IMR-90 (cell line): ENCODE measurements around the gene CLDN8. TPM values are rescaled to one million over a fixed set of nuclear protein-coding genes. Genes with fewer than 3 reads are reported as not detected.

Experiments used
- ATAC-seq: fragments of 200-7000 bp; cut with Tn5 transposase; 2 replicates; pipeline ENCODE4 v1.9.1; 2020; ENCODE audit warnings: low read depth, mild to moderate bottlenecking, moderate library complexity
- BruUV-seq: library from RNA; stranded (reverse); fragments of 400-500 nt; replicated peaks from 2 replicates; lab custom pipeline; 2021; lab: Mats Ljungman, UMichigan
- CTCF ChIA-PET: fragments of 300-600 bp; formaldehyde crosslinking; extraction: SDS; loops from one replicate; lab custom pipeline; 2021; ENCODE audit warnings: antibody characterized with exemption; lab: Yijun Ruan, JAX
- POLR2A ChIA-PET: fragments of 300-600 bp; sonication (Branson Sonifier 250); formaldehyde crosslinking; loops from one replicate; lab custom pipeline; 2022; ENCODE audit warnings: antibody characterized with exemption; ENCODE audit not compliant: unreplicated experiment; lab: Charles Lee
- DNase-seq: peaks from one replicate; pipeline ENCODE4 v3.0.0; 2013
- H2AFZ ChIP-seq: replicated peaks from 2 replicates; pipeline ENCODE3; 2013; ENCODE audit warnings: low read length, mild to moderate bottlenecking; ENCODE audit not compliant: poor library complexity
- H2AK5ac ChIP-seq: 2 replicates; pipeline ENCODE4 v1.6.1; 2013; ENCODE audit warnings: low read depth, low read length, inconsistent platforms
- H2AK9ac ChIP-seq: replicated peaks from 2 replicates; pipeline ENCODE3; 2013; ENCODE audit warnings: mild to moderate bottlenecking, low read depth, low read length, moderate library complexity; ENCODE audit not compliant: poor library complexity
- H2BK120ac ChIP-seq: 2 replicates; pipeline ENCODE4 v1.6.1; 2013; ENCODE audit warnings: low read depth, low read length, inconsistent platforms
- H2BK15ac ChIP-seq: 3 replicates; pipeline ENCODE4 v1.6.1; 2013; ENCODE audit warnings: low read depth, low read length, inconsistent platforms
- H2BK20ac ChIP-seq: 2 replicates; pipeline ENCODE4 v1.6.1; 2013; ENCODE audit warnings: low read depth, mild to moderate bottlenecking, inconsistent platforms, low read length, moderate library complexity
- H2BK5ac ChIP-seq: 2 replicates; pipeline ENCODE4 v1.6.1; 2013; ENCODE audit warnings: mild to moderate bottlenecking, low read depth, low read length, inconsistent platforms; ENCODE audit not compliant: poor library complexity, severe bottlenecking
- H3K14ac ChIP-seq: replicated peaks from 2 replicates; pipeline ENCODE4 v1.6.1; 2013; ENCODE audit warnings: low read depth, low read length, inconsistent platforms
- H3K18ac ChIP-seq: 2 replicates; pipeline ENCODE4 v1.6.1; 2013; ENCODE audit warnings: low read depth, low read length, control low read depth
- H3K23ac ChIP-seq: 2 replicates; pipeline ENCODE4 v1.6.1; 2013; ENCODE audit warnings: low read depth, low read length, inconsistent platforms
- H3K27ac ChIP-seq: 2 replicates; pipeline ENCODE4 v1.5.1; 2013; ENCODE audit warnings: mild to moderate bottlenecking, control low read depth, low read length; ENCODE audit not compliant: insufficient read depth
- H3K27me3 ChIP-seq: 2 replicates; pipeline ENCODE4 v1.6.1; 2013; ENCODE audit warnings: low read length; ENCODE audit not compliant: control insufficient read depth, insufficient read depth
- H3K36me3 ChIP-seq: 2 replicates; pipeline ENCODE4 v1.6.1; 2013; ENCODE audit warnings: low read length, mixed read lengths; ENCODE audit not compliant: control insufficient read depth, insufficient read depth
- H3K4ac ChIP-seq: 2 replicates; pipeline ENCODE4 v1.6.1; 2013; ENCODE audit warnings: low read depth, low read length, inconsistent platforms
- H3K4me1 ChIP-seq: 2 replicates; pipeline ENCODE4 v1.6.1; 2013; ENCODE audit warnings: low read length, mixed read lengths; ENCODE audit not compliant: control insufficient read depth, insufficient read depth
- H3K4me2 ChIP-seq: 2 replicates; pipeline ENCODE4 v1.6.1; 2013; ENCODE audit warnings: low read depth, mild to moderate bottlenecking, control low read depth, low read length, moderate library complexity
- H3K4me3 ChIP-seq: 2 replicates; pipeline ENCODE4 v1.5.1; 2013; ENCODE audit warnings: low read depth, mild to moderate bottlenecking, control low read depth, low read length, moderate library complexity; ENCODE audit not compliant: insufficient read depth
- H3K56ac ChIP-seq: 2 replicates; pipeline ENCODE4 v1.6.1; 2013; ENCODE audit warnings: low read length, inconsistent platforms; ENCODE audit not compliant: insufficient read depth; ENCODE audit errors: extremely low read depth
- H3K79me1 ChIP-seq, 2 experiments: 2 replicates each; pipeline ENCODE4 v1.6.1; 2013; ENCODE audit warnings: low read length in 2 of 2, inconsistent platforms in 1 of 2, low read depth in 1 of 2
- H3K9ac ChIP-seq: 2 replicates; pipeline ENCODE4 v1.6.1; 2013; ENCODE audit warnings: low read depth, low read length, control low read depth
- H3K9me1 ChIP-seq: 2 replicates; pipeline ENCODE4 v1.6.1; 2013; ENCODE audit warnings: low read length, inconsistent platforms; ENCODE audit not compliant: insufficient read depth
- H3K9me3 ChIP-seq: 2 replicates; pipeline ENCODE4 v1.6.1; 2013; ENCODE audit warnings: low read length; ENCODE audit not compliant: control insufficient read depth, insufficient read depth
- H4K20me1 ChIP-seq: 2 replicates; pipeline ENCODE4 v1.6.1; 2013; ENCODE audit warnings: low read length, inconsistent platforms; ENCODE audit not compliant: insufficient read depth
- H4K5ac ChIP-seq: 2 replicates; pipeline ENCODE4 v1.6.1; 2013; ENCODE audit warnings: mild to moderate bottlenecking, low read depth, low read length, control low read depth
- H4K8ac ChIP-seq, 2 experiments: 2 replicates each; pipeline ENCODE4 v1.6.1; 2013; ENCODE audit warnings: low read depth in 2 of 2, low read length in 2 of 2, control low read depth in 1 of 2, inconsistent platforms in 1 of 2
- H4K91ac ChIP-seq: 2 replicates; pipeline ENCODE4 v1.6.1; 2013; ENCODE audit warnings: low read depth, low read length, inconsistent platforms; ENCODE audit not compliant: insufficient read depth
- CEBPB ChIP-seq: IDR thresholded peaks from 2 replicates; pipeline ENCODE4 v1.6.1; 2012; ENCODE audit warnings: low read depth, low read length, improper control_type of control experiment
- CTCF ChIP-seq: conservative IDR thresholded peaks from 2 replicates; pipeline ENCODE4 v1.5.1; 2012; ENCODE audit warnings: mild to moderate bottlenecking, low read depth, low read length, improper control_type of control experiment
- ELK1 ChIP-seq: fragments of 150-350 bp; IDR thresholded peaks from 2 replicates; pipeline ENCODE4 v1.6.1; 2016; ENCODE audit warnings: low read depth, mild to moderate bottlenecking, low read length, moderate library complexity, borderline replicate concordance
- FOS ChIP-seq: fragments of 150-350 bp; IDR thresholded peaks from 2 replicates; pipeline ENCODE4 v1.6.1; 2016; ENCODE audit warnings: low read depth, low read length
- MXI1 ChIP-seq: IDR thresholded peaks from 2 replicates; pipeline ENCODE4 v1.6.1; 2012; ENCODE audit warnings: low read depth, mild to moderate bottlenecking, low read length, moderate library complexity, borderline replicate concordance
- RAD21 ChIP-seq: IDR thresholded peaks from 2 replicates; pipeline ENCODE4 v1.6.1; 2012; ENCODE audit warnings: low read length, improper control_type of control experiment
- WGBS, 2 experiments: methylation state at CpG; one replicate each; pipeline versions ENCODE4 v1.1.5 to v1.1.7; 2013; ENCODE audit warnings: missing lambda C conversion rate in 2 of 2; ENCODE audit not compliant: insufficient read length in 1 of 2; ENCODE audit errors: extremely low coverage in 2 of 2; 5-methylcytosine and 5-hydroxymethylcytosine counted together
- dilution Hi-C: fragments of 300-500 bp; cut with HindIII; formaldehyde crosslinking; loops from one replicate; pipeline ENCODE4 v1.14.3; 2018; ENCODE audit warnings: low sequenced_read_pairs; ENCODE audit not compliant: unreplicated experiment
- in situ Hi-C: fragments of 300-500 bp; cut with MboI; formaldehyde crosslinking; loops from 3 replicates; pipeline ENCODE4 v1.14.3; 2019; ENCODE audit warnings: low sequenced_read_pairs, inconsistent platforms, mixed read lengths
- intact Hi-C: fragments of 100-400 bp; cut with micrococcal nuclease; formaldehyde crosslinking; loops from 2 replicates; pipeline ENCODE4 v1.10.0; 2022
- polyA plus RNA-seq, 3 experiments: library from polyadenylated mRNA; depleted of rRNA; stranded (reverse); fragments of >200 nt; gene quantifications; 2 replicates each; pipeline ENCODE4 v1.2.3, GENCODE V29; 2012; ENCODE audit warnings: low replicate concordance in 1 of 3
- total RNA-seq: library from RNA; depleted of rRNA; stranded (reverse); fragments of >200 nt; gene quantifications from 2 replicates; pipeline ENCODE4 v1.2.3, GENCODE V29; 2012

Gene CLDN8
- total and polyA plus RNA-seq, 2 of the 4 experiments (the other 2 are of a cell fraction): not detected

GRCh38 chr21:30166705-30167104 is 49.2 kb downstream of the CLDN8 start, which contains the start of gene CLDN17:
Gene CLDN17 (minus strand): TSS chr21:30166805. CDS start chr21:30166617, 188 bp downstream.
- no peaks in the 10 kb centered on the region for H3K27me3 ChIP-seq
- no peak within 1 kb of the TSS for H3K23ac ChIP-seq
- no peak within 1 kb of the TSS for H2BK20ac ChIP-seq
- H3K36me3 ChIP-seq: no peaks in the 10 kb centered on the region
- no TSS peak for BruUV-seq
- H3K14ac ChIP-seq: no peak within 1 kb of the TSS
- no peak within 1 kb of the TSS for H3K56ac ChIP-seq
- no peak within 1 kb of the TSS for H3K9ac ChIP-seq
- ChIA-PET CTCF (no interaction called here), POLR2A (no interaction called here)
- no CpG with 5 or more reads among the region's 1 CpG for WGBS, 2 experiments
- no peak for TF ChIP-seq ELK1
- no peak for TF ChIP-seq CEBPB
- no peak for TF ChIP-seq CTCF
- TF ChIP-seq FOS: no peak
- TF ChIP-seq RAD21: no peak
- TF ChIP-seq MXI1: no peak
- H2AK5ac ChIP-seq: no peak within 1 kb of the TSS
- H3K18ac ChIP-seq: no peak within 1 kb of the TSS
- intact Hi-C loops (no loop called here), dilution Hi-C loops (no loop called here), in situ Hi-C loops (no loop called here)
- no peaks in the 10 kb centered on the region for H4K20me1 ChIP-seq
- H2BK120ac ChIP-seq: no peak within 1 kb of the TSS
- H3K9me1 ChIP-seq: no peaks in the 10 kb centered on the region
- no peak within 1 kb of the TSS for H3K4ac ChIP-seq
- H3K27ac ChIP-seq: no peak within 1 kb of the TSS
- no peak within 1 kb of the TSS for H2BK15ac ChIP-seq
- no peak for DNase-seq
- no peak within 1 kb of the TSS for H2AK9ac ChIP-seq
- H3K4me1 ChIP-seq: no peaks in the 10 kb centered on the region
- no peak within 1 kb of the TSS for H4K8ac ChIP-seq
- H3K79me1 ChIP-seq: no peaks in the 10 kb centered on the region
- no peak within 1 kb of the TSS for H2BK5ac ChIP-seq
- no peak within 1 kb of the TSS for H4K91ac ChIP-seq
- no peak within 1 kb of the TSS for H3K4me3 ChIP-seq
- no peak for ATAC-seq
- peaks cover 7% of the 10 kb centered on the region for H3K9me3 ChIP-seq
- no peak within 1 kb of the TSS for H4K5ac ChIP-seq
- no peak within 1 kb of the TSS for H3K4me2 ChIP-seq
- no peak within 1 kb of the TSS for H2AFZ ChIP-seq
